Inflammatory macrophage treated with lipopolysaccharide for 4 hours (primary cell): ENCODE measurements around the gene NMRAL1.

Experiments
- DNase-seq: peaks from one replicate; pipeline ENCODE4 v3.0.0-alpha.2; 2020

The NMRAL1 gene

GRCh38 chr16:4501071-4501478, 26.6 kb upstream of the NMRAL1 start:
- no peak for DNase-seq

- peak; percentile 42 for DNase-seq
Measured at GRCh38 chr16:4500272-4500671, 25.8 kb upstream of the NMRAL1 start.

- DNase-seq: no peak
Measured at GRCh38 chr16:4499196-4499555, 24.8 kb upstream of the NMRAL1 start.

GRCh38 chr16:4498546-4499195, 24.2 kb upstream of the NMRAL1 start:
- no peak for DNase-seq

- no peak for DNase-seq
Measured at GRCh38 chr16:4496305-4496704, 21.9 kb upstream of the NMRAL1 start.

- no peak for DNase-seq
Measured at GRCh38 chr16:4495766-4496165, 21.3 kb upstream of the NMRAL1 start.

GRCh38 chr16:4494746-4495490, 20.5 kb upstream of the NMRAL1 start:
- DNase-seq: no peak

GRCh38 chr16:4491898-4492297, 17.5 kb upstream of the NMRAL1 start:
- no peak for DNase-seq

- no peak for DNase-seq
Measured at GRCh38 chr16:4489030-4489429, 14.6 kb upstream of the NMRAL1 start.

GRCh38 chr16:4488499-4488967, 14.1 kb upstream of the NMRAL1 start:
- no peak for DNase-seq

- no peak for DNase-seq
Measured at GRCh38 chr16:4487955-4488498, 13.6 kb upstream of the NMRAL1 start.

- DNase-seq: no peak
Measured at GRCh38 chr16:4486126-4486893, 11.9 kb upstream of the NMRAL1 start.

GRCh38 chr16:4481963-4482362, 7.5 kb upstream of the NMRAL1 start:
- no peak for DNase-seq

GRCh38 chr16:4481526-4481925, 7.1 kb upstream of the NMRAL1 start:
- DNase-seq: no peak

- DNase-seq: peak; percentile 69
Measured at GRCh38 chr16:4477966-4478365, 3.5 kb upstream of the NMRAL1 start.

GRCh38 chr16:4475880-4476788, 1.7 kb upstream of the NMRAL1 start, which contains the start of gene HMOX2:
Gene HMOX2, plus strand, starts transcription at chr16:4476398. Its CDS starts 29,127 bp downstream, at chr16:4505525.
- peak; percentile 92 for DNase-seq

- DNase-seq: peak; percentile 9
Measured at GRCh38 chr16:4472880-4473279, 1.5 kb downstream of the NMRAL1 start.

GRCh38 chr16:4471869-4472268, 2.6 kb downstream of the NMRAL1 start:
- DNase-seq: no peak

- no peak for DNase-seq
Measured at GRCh38 chr16:4468972-4469371, 5.5 kb downstream of the NMRAL1 start.

GRCh38 chr16:4467916-4468315, 6.5 kb downstream of the NMRAL1 start:
- no peak for DNase-seq

GRCh38 chr16:4465977-4466779, 8.2 kb downstream of the NMRAL1 start:
- DNase-seq: no peak
